ENCODE measurements around the gene EMC9. TPM values are rescaled to one million over a fixed set of nuclear protein-coding genes. Genes with fewer than 3 reads are reported as not detected.

EMC9 gene
- total RNA-seq, 6 donors from 2014 or later: 8.6 to 13.8 (median 12.0) TPM

DNA sequence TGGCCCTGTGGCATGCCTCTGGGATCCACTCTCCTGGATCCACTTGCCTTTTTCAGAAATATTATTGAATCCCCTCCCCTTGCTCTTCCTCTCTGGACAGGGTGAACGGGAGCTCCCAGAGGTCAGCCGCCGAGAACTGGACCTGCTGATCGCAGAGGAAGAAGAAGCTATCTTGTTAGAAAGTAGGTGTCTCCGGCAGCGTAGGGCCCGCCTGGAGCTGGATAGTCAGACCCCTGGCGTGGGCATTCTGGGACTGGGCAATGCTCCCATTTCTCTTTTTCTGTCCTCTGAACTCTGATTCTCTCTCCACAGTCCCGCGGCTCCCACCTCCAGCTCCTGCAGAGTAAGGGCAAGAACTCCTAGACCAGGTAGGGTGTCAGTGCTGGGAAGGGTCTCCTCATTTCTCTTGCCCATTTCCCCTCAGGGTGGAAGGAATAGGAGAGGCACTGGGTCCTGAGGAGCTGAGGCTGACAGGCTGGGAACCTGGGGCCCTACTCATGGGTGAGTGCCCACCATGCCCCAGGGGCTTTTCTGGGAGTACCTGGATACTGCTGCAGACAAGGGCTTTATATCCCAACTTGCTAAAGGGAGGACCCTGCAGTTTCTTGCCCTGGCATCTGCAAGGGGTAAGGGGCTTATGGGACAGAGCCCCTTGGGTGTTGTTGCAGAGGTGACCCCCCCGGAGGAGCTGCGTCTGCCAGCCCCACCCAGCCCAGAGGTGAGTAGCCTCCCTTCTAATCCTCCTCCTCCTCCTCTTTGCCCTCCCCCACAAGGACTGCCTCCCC, 35.8 kb upstream of the EMC9 start:
- H3K4me3 ChIP-seq: no peak overlapping the region
- TF ChIP-seq, protein P1, sequence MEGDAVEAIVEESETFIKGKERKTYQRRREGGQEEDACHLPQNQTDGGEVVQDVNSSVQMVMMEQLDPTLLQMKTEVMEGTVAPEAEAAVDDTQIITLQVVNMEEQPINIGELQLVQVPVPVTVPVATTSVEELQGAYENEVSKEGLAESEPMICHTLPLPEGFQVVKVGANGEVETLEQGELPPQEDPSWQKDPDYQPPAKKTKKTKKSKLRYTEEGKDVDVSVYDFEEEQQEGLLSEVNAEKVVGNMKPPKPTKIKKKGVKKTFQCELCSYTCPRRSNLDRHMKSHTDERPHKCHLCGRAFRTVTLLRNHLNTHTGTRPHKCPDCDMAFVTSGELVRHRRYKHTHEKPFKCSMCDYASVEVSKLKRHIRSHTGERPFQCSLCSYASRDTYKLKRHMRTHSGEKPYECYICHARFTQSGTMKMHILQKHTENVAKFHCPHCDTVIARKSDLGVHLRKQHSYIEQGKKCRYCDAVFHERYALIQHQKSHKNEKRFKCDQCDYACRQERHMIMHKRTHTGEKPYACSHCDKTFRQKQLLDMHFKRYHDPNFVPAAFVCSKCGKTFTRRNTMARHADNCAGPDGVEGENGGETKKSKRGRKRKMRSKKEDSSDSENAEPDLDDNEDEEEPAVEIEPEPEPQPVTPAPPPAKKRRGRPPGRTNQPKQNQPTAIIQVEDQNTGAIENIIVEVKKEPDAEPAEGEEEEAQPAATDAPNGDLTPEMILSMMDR (IDR thresholded peaks at IDR 0.05): no peak
- TF ChIP-seq EP300 (IDR thresholded peaks at IDR 0.05): no peak
- TF ChIP-seq POLR2A (IDR thresholded peaks at IDR 0.05): no peak
- TF ChIP-seq POLR2AphosphoS5 (IDR thresholded peaks at IDR 0.05): no peak
- 93 to 98% methylated on average over 12 of the region's 12 CpGs for WGBS, 2 donors
- no peaks in the 10 kb centered on the region for H3K9me3 ChIP-seq
- peaks cover 0 to under 1% (median 0%) of the 10 kb centered on the region in 4 donors for H3K4me1 ChIP-seq
- H3K27ac ChIP-seq: no peak overlapping the region
- H3K27me3 ChIP-seq: no peaks in the 10 kb centered on the region
- DNase-seq (no peak), ATAC-seq (ENCODE audit: low FRiP score in 2 of 2) (no peak)
- peaks cover 14 to 89% (median 79%) of the 10 kb centered on the region in 4 donors for H3K36me3 ChIP-seq

DNA sequence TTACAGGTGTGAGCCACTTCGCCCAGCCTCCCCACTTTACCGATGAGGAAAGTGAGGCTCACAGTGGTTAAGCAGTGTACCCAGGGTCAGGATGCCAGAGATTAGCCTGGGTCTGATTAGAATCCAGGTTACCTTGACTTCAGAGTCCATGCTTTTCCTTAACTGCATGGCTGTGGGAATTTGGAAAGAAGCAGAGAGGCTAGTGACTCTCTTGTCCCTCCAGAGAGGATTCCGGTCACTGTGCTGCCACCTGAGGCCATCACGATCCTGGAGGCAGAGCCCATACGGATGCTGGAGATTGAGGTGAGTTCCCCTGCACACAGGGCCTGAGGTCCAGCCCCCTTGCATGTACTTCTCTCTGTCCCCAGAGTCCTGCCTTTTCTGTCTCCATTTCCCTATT, 35.2 kb upstream of the EMC9 start:
- peaks cover 12 to 86% (median 75%) of the 10 kb centered on the region in 4 donors for H3K36me3 ChIP-seq
- no peak overlapping the region for H3K4me3 ChIP-seq
- H3K4me1 ChIP-seq: peaks cover 0 to 7% (median 3%) of the 10 kb centered on the region in 4 donors
- no peak overlapping the region for H3K27ac ChIP-seq
- no peaks in the 10 kb centered on the region for H3K9me3 ChIP-seq
- DNase-seq (no peak), ATAC-seq (ENCODE audit: low FRiP score in 2 of 2) (no peak)
- no peaks in the 10 kb centered on the region for H3K27me3 ChIP-seq
- TF ChIP-seq POLR2A (IDR thresholded peaks at IDR 0.05) (no peak), POLR2AphosphoS5 (IDR thresholded peaks at IDR 0.05) (no peak), EP300 (IDR thresholded peaks at IDR 0.05) (no peak)
- TF ChIP-seq, protein P1 (IDR thresholded peaks at IDR 0.05): no peak
- WGBS, 2 donors: 100% methylated on average over 1 to 5 of the region's 5 CpGs

DNA sequence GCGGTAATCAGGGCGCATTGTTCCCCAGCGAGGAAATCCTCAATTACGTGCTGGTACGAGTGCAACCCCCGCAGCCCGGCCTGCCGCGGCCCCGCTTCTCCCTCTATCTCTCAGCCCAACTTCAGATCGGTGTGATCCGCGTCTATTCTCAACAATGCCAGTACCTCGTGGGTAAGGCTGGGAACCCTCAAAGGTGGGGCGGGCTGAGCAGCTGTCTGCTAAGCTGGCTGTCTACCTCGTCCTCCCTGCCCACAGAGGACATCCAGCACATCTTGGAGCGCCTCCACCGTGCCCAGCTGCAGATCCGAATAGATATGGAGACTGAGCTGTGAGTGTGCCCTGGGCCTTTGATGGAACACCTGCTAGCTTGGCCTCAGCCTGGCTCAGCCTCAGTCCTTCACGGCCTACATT, 31.5 kb upstream of the EMC9 start:
- peak overlapping the region in 2 of 4 donors; percentile 43 to 45 for H3K4me3 ChIP-seq
- no peak for ATAC-seq (ENCODE audit: low FRiP score in 2 of 2)

DNA sequence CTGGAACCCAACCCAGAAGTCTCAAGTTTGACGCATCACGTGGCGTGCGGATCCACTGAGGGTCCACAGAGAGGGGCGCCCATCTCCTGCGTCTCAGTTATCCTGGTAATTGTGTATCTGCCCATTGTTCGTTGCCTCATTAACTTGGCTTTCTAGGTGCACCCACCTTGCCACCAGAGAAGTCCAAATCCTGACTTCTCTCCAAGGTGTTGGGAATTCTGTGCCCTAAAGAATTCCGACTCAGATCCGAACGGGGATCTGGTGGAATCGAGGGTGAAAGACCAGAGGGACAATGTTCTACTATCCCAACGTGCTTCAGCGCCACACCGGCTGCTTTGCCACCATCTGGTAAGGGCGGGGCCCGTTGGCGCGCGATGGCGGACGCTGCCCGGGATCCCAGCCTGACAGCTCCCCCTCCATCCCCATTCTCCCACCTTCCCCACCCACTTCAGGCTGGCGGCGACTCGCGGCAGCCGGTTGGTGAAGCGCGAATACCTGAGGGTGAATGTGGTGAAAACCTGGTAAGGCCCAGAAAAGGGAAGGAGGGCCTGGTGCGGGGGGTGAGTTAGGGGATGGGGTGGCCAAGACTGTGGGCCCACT, 31.0 kb upstream of the EMC9 start:
- Histone ChIP-seq H3K27ac (peak overlapping the region in 3 of 4 donors; percentile 10 to 52 (median 22)), H3K4me3 (peak overlapping the region in 3 of 4 donors; percentile 34 to 45 (median 43)), H3K4me1 (peaks cover 0 to 10% (median 6%) of the 10 kb centered on the region in 4 donors), H3K27me3 (no peaks in the 10 kb centered on the region), H3K9me3 (no peaks in the 10 kb centered on the region), H3K36me3 (peaks cover 0 to 75% (median 47%) of the 10 kb centered on the region in 4 donors)
- 55 to 64% methylated on average over 28 to 30 of the region's 30 CpGs for WGBS, 2 donors
- ATAC-seq (ENCODE audit: low FRiP score in 2 of 2) (no peak), DNase-seq (peak in 1 of 2 donors; percentile 85)
- no peak for TF ChIP-seq EP300 (IDR thresholded peaks at IDR 0.05)
- TF ChIP-seq, protein P1 (IDR thresholded peaks at IDR 0.05): no peak
- no peak for TF ChIP-seq POLR2A (IDR thresholded peaks at IDR 0.05)
- no peak for TF ChIP-seq POLR2AphosphoS5 (IDR thresholded peaks at IDR 0.05)

More for the DNA sequence above, 31.5 kb upstream of the EMC9 start:
- WGBS, 2 donors: 80 to 81% methylated on average over 18 to 20 of the region's 20 CpGs
- Histone ChIP-seq H3K36me3 (peaks cover 0 to 75% (median 49%) of the 10 kb centered on the region in 4 donors), H3K27me3 (no peaks in the 10 kb centered on the region), H3K27ac (no peak overlapping the region), H3K9me3 (no peaks in the 10 kb centered on the region), H3K4me1 (peaks cover 0 to 10% (median 6%) of the 10 kb centered on the region in 4 donors)
- peak in 1 of 2 donors; percentile 82 for DNase-seq
- TF ChIP-seq EP300 (IDR thresholded peaks at IDR 0.05) (no peak), POLR2AphosphoS5 (IDR thresholded peaks at IDR 0.05) (no peak), POLR2A (IDR thresholded peaks at IDR 0.05) (no peak)
- TF ChIP-seq, protein P1 (IDR thresholded peaks at IDR 0.05): no peak

Data from upper lobe of left lung (tissue), 6 donors.